HL-60 (cell line): ENCODE measurements around the gene PTGER3.

Source experiments
- DNase-seq, 2 experiments: peaks; one replicate each; pipeline ENCODE4 v3.0.0-alpha.2; 2010 to 2020; ENCODE audit warnings: low read depth in 1 of 2, low spot score in 1 of 2
- H3K27ac ChIP-seq: fragments of 250-450 bp; sonication (Bioruptor Pico); replicated peaks from 2 replicates; pipeline ENCODE4 v1.5.1; 2020; ENCODE audit warnings: mild to moderate bottlenecking, moderate library complexity
- H3K27me3 ChIP-seq: fragments of 250-450 bp; sonication (Bioruptor Pico); 2 replicates; pipeline ENCODE4 v1.5.1; 2021; ENCODE audit warnings: mild to moderate bottlenecking, moderate library complexity; ENCODE audit not compliant: insufficient read depth, poor library complexity, severe bottlenecking
- H3K4me3 ChIP-seq: replicated peaks from 2 replicates; pipeline ENCODE4 v1.5.1; 2011; ENCODE audit warnings: mild to moderate bottlenecking, control low read depth, low read length; ENCODE audit not compliant: insufficient read depth
- GABPA ChIP-seq: IDR thresholded peaks from 2 replicates; pipeline ENCODE4 v1.6.1; 2012; ENCODE audit warnings: low read depth
- POLR2AphosphoS5 ChIP-seq: IDR thresholded peaks from 2 replicates; pipeline ENCODE4 v1.6.1; 2012; ENCODE audit warnings: low read depth
- SPI1 ChIP-seq: IDR thresholded peaks from 2 replicates; pipeline ENCODE4 v1.6.1; 2012; ENCODE audit warnings: low read depth, mild to moderate bottlenecking, borderline replicate concordance
- TF ChIP-seq, protein P1 (sequence below): IDR thresholded peaks from 2 replicates; pipeline ENCODE4 v1.6.1; 2012; ENCODE audit warnings: low read depth; ENCODE audit not compliant: insufficient replicate concordance
- TF ChIP-seq, protein P2 (sequence below): IDR thresholded peaks from one replicate; pipeline ENCODE4 v1.5.1; 2011; ENCODE audit warnings: low read length, control low read depth, inconsistent platforms; ENCODE audit not compliant: insufficient read depth

Gene PTGER3

DNA sequence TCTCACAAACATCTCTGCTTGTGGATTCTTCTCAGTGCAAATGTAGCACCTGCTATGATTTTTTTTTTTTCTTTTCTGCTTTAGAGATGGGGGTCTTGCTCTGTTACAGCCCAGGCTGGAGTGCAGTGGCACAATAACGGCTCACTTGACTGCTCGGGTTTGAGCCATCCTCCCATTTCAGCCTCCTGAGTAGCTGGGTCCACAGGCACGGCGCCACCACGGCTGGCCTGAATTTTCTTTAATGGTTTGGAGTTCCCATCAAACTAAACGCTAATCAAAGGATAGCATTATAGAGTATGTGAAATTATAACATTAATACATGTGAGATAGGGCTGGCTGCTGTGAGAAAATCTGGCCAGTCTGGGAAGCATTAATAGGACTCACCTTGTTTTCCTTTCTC is 7.2 kb upstream of the PTGER3 start:
- H3K4me3 ChIP-seq: no peak overlapping the region
- TF ChIP-seq SPI1 (no peak), POLR2AphosphoS5 (no peak), GABPA (no peak)
- TF ChIP-seq, protein P1, sequence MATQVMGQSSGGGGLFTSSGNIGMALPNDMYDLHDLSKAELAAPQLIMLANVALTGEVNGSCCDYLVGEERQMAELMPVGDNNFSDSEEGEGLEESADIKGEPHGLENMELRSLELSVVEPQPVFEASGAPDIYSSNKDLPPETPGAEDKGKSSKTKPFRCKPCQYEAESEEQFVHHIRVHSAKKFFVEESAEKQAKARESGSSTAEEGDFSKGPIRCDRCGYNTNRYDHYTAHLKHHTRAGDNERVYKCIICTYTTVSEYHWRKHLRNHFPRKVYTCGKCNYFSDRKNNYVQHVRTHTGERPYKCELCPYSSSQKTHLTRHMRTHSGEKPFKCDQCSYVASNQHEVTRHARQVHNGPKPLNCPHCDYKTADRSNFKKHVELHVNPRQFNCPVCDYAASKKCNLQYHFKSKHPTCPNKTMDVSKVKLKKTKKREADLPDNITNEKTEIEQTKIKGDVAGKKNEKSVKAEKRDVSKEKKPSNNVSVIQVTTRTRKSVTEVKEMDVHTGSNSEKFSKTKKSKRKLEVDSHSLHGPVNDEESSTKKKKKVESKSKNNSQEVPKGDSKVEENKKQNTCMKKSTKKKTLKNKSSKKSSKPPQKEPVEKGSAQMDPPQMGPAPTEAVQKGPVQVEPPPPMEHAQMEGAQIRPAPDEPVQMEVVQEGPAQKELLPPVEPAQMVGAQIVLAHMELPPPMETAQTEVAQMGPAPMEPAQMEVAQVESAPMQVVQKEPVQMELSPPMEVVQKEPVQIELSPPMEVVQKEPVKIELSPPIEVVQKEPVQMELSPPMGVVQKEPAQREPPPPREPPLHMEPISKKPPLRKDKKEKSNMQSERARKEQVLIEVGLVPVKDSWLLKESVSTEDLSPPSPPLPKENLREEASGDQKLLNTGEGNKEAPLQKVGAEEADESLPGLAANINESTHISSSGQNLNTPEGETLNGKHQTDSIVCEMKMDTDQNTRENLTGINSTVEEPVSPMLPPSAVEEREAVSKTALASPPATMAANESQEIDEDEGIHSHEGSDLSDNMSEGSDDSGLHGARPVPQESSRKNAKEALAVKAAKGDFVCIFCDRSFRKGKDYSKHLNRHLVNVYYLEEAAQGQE: no peak
- TF ChIP-seq, protein P2, sequence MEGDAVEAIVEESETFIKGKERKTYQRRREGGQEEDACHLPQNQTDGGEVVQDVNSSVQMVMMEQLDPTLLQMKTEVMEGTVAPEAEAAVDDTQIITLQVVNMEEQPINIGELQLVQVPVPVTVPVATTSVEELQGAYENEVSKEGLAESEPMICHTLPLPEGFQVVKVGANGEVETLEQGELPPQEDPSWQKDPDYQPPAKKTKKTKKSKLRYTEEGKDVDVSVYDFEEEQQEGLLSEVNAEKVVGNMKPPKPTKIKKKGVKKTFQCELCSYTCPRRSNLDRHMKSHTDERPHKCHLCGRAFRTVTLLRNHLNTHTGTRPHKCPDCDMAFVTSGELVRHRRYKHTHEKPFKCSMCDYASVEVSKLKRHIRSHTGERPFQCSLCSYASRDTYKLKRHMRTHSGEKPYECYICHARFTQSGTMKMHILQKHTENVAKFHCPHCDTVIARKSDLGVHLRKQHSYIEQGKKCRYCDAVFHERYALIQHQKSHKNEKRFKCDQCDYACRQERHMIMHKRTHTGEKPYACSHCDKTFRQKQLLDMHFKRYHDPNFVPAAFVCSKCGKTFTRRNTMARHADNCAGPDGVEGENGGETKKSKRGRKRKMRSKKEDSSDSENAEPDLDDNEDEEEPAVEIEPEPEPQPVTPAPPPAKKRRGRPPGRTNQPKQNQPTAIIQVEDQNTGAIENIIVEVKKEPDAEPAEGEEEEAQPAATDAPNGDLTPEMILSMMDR: no peak
- no peak for DNase-seq

GRCh38 chr1:71054281-71054731 is 6.7 kb upstream of the PTGER3 start:
- Histone ChIP-seq H3K27me3 (peaks cover 3% of the 10 kb centered on the region), H3K27ac (no peak overlapping the region), H3K4me3 (no peak overlapping the region)
- DNase-seq: no peak
- TF ChIP-seq POLR2AphosphoS5 (peak; percentile 55; the same call in 1 of the 2 replicates), SPI1 (no peak), GABPA (no peak)
- TF ChIP-seq, protein P2: no peak
- TF ChIP-seq, protein P1: no peak

More for the DNA sequence above, 7.2 kb upstream of the PTGER3 start:
- H3K27me3 ChIP-seq: peaks cover under 1% of the 10 kb centered on the region
- no peak overlapping the region for H3K27ac ChIP-seq

DNA sequence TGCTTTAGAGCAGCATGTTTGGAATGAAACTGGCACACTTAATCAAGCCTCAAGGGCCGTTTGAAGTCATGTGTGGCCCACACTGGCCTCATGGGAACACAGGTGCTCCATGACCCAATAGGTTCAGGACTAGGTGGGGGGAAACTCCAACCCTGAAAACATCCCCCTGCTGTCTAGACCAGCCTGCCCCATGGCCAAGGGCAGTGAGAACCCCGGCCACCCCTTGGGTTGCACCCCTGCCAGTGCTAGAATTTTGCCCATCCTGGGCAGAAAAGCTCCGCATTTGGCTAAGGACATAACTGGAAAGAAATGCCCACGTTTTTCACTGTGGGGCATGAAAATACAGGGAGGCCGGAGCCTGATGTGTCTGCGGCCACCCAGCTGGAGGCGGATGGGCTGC is 6.1 kb upstream of the PTGER3 start:
- TF ChIP-seq, protein P1: no peak
- TF ChIP-seq POLR2AphosphoS5: peak; percentile 4; the same call in 1 of the 2 replicates

More for the DNA sequence above, 6.1 kb upstream of the PTGER3 start:
- no peak overlapping the region for H3K27ac ChIP-seq
- peaks cover 3% of the 10 kb centered on the region for H3K27me3 ChIP-seq
- no peak for DNase-seq
- H3K4me3 ChIP-seq: no peak overlapping the region
